NB4 (cell line): ENCODE results near the gene NPAS3.

Experiments used
- CTCF ChIP-seq: IDR thresholded peaks from one replicate; pipeline ENCODE4 v1.5.1; 2012; ENCODE audit warnings: low read depth, low read length
- MYC ChIP-seq: IDR thresholded peaks from 2 replicates; pipeline ENCODE4 v1.6.1; 2011; ENCODE audit warnings: low read depth, low read length
- POLR2A ChIP-seq: IDR thresholded peaks from 2 replicates; pipeline ENCODE4 v1.6.1; 2011; ENCODE audit warnings: mild to moderate bottlenecking; ENCODE audit not compliant: insufficient read length; ENCODE audit errors: extremely low read depth
- TF ChIP-seq, protein P1 (sequence below): IDR thresholded peaks from 2 replicates; pipeline ENCODE4 v1.6.1; 2011; ENCODE audit warnings: low read depth, low read length

DNA sequence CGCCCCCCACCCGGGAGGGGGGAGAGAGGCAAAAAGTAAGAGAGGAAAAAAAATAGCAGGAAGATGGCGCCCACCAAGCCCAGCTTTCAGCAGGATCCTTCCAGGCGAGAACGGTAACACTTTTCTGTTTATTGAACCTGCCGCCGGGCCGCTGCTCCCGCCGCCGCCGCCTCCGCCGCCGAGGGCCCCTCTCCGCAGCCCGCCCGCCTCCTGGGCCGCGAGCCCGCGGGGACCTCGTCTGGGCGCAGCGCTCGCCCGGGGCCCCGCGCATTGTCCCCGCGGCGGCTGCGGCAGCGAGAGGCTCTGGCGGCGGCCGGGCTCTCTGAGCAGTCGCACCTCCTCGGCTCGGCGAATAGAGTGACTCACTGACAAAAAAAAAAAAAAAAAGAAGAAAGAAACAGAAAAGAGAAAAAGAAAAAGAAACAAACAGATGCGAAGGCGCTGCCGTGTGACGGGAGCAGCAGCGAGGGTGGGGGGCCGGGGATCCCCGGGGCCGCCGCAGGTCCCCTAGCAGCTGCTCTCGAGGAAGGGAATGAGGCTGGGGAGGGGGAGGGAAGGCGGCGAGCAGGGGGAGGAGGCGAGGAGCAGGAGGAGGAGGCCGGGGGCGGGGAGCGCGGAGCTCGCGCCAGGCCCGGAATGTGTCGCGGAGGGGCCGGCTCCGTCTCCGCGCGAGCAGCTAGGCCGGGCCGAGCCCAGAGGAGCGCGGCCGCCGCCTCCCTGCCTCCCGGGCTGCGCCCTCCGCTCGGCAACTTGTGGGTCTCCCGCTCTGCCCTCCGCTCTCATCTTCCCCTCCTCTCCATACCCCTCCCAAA lies 781 bp downstream of the NPAS3 start:
- TF ChIP-seq CTCF (no peak), POLR2A (no peak), MYC (no peak)
- TF ChIP-seq, protein P1, sequence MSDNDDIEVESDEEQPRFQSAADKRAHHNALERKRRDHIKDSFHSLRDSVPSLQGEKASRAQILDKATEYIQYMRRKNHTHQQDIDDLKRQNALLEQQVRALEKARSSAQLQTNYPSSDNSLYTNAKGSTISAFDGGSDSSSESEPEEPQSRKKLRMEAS: no peak
